ENCODE data around the gene PABPC4L. TPM values are rescaled to one million over a fixed set of nuclear protein-coding genes. Genes with fewer than 3 reads are reported as not detected.

PABPC4L gene
- total RNA-seq, 1 donor from 2014 or later = 3.7 TPM

- Histone ChIP-seq H3K27ac (no peak overlapping the region), H3K27me3 (no peaks in the 10 kb centered on the region), H3K36me3 (no peaks in the 10 kb centered on the region), H3K4me3 (no peak overlapping the region), H3K4me1 (no peaks in the 10 kb centered on the region), H3K9me3 (no peaks in the 10 kb centered on the region)
- DNase-seq (ENCODE audit: extremely low spot score in 2 of 2) = no peak
- intact Hi-C loops (cut with DNase I) = no loop called here
- TF ChIP-seq CTCF (IDR thresholded peaks at IDR 0.05) = no peak
- no peak for TF ChIP-seq POLR2A (IDR thresholded peaks at IDR 0.05)
- TF ChIP-seq POLR2AphosphoS5 (IDR thresholded peaks at IDR 0.05; ENCODE audit: insufficient read depth in 1 of 2, low read depth in 1 of 2) = no peak
Observed at GRCh38 chr4:134154097-134154496, 47.5 kb downstream of the PABPC4L start.

GRCh38 chr4:134147941-134148340, 53.6 kb downstream of the PABPC4L start:
- Histone ChIP-seq H3K9me3 (no peaks in the 10 kb centered on the region), H3K27me3 (no peaks in the 10 kb centered on the region), H3K4me3 (no peak overlapping the region), H3K27ac (no peak overlapping the region), H3K4me1 (peaks cover 7% of the 10 kb centered on the region), H3K36me3 (no peaks in the 10 kb centered on the region)
- intact Hi-C loops (cut with DNase I) = no loop called here
- TF ChIP-seq CTCF (IDR thresholded peaks at IDR 0.05) (no peak), POLR2A (IDR thresholded peaks at IDR 0.05) (no peak), POLR2AphosphoS5 (IDR thresholded peaks at IDR 0.05; ENCODE audit: insufficient read depth in 1 of 2, low read depth in 1 of 2) (no peak)
- DNase-seq (ENCODE audit: extremely low spot score in 2 of 2) = no peak

Data from vagina (tissue), 2 donors.